Neural cell (in vitro differentiated cells): ENCODE results near the gene CCR3. TPM values are rescaled to one million over a fixed set of nuclear protein-coding genes. Genes with fewer than 3 reads are reported as not detected.

Experiments used
- H2AFZ ChIP-seq: fragments of 200-600, 300-800 bp; sonication (generic), shearing (Covaris generic); 2 replicates; pipeline ENCODE4 v1.6.0; 2014; ENCODE audit warnings: low read depth, mild to moderate bottlenecking, antibody characterized with exemption, low read length, moderate library complexity
- H3F3A ChIP-seq: fragments of 200-600 bp; shearing (Covaris generic); 2 replicates; pipeline ENCODE4 v1.6.1; 2016; ENCODE audit warnings: mild to moderate bottlenecking, moderate library complexity, mixed read lengths, antibody characterized with exemption, low read length; ENCODE audit not compliant: insufficient read depth, poor library complexity, severe bottlenecking
- H3K27ac ChIP-seq: fragments of 200-600, 300-800 bp; sonication (generic), shearing (Covaris generic); 2 replicates; pipeline ENCODE4 v1.5.1; 2014; ENCODE audit warnings: mild to moderate bottlenecking, low read length, moderate library complexity
- H3K27me3 ChIP-seq: fragments of 300-800, 200-600 bp; sonication (generic), shearing (Covaris generic); 2 replicates; pipeline ENCODE4 v1.6.0; 2014; ENCODE audit warnings: mild to moderate bottlenecking, low read depth, low read length, moderate library complexity; ENCODE audit not compliant: insufficient read depth
- H3K36me3 ChIP-seq: fragments of 300-800, 200-600 bp; sonication (generic), shearing (Covaris generic); 2 replicates; pipeline ENCODE4 v1.5.1; 2014; ENCODE audit warnings: mild to moderate bottlenecking, antibody characterized with exemption, low read length, moderate library complexity; ENCODE audit not compliant: insufficient read depth
- H3K4me2 ChIP-seq: fragments of 300-800, 200-600 bp; sonication (generic), shearing (Covaris generic); 2 replicates; pipeline ENCODE4 v1.6.0; 2014; ENCODE audit warnings: mild to moderate bottlenecking, low read length
- H3K4me3 ChIP-seq: fragments of 300-800, 200-600 bp; sonication (generic), shearing (Covaris generic); 2 replicates; pipeline ENCODE4 v1.5.1; 2014; ENCODE audit warnings: mild to moderate bottlenecking, low read length, moderate library complexity
- H3K79me2 ChIP-seq: fragments of 200-600 bp; shearing (Covaris generic); replicated peaks from 2 replicates; pipeline ENCODE4 v1.6.0; 2014; ENCODE audit warnings: mild to moderate bottlenecking, low read length, moderate library complexity; ENCODE audit not compliant: insufficient read depth
- H3K9ac ChIP-seq: fragments of 300-800, 200-600 bp; sonication (generic), shearing (Covaris generic); 2 replicates; pipeline ENCODE4 v1.6.1; 2016; ENCODE audit warnings: mild to moderate bottlenecking, low read length, mixed read lengths
- H3K9me2 ChIP-seq: fragments of 200-600 bp; shearing (Covaris generic); 2 replicates; pipeline ENCODE4 v1.6.1; 2016; ENCODE audit warnings: mild to moderate bottlenecking, low read length, mixed read lengths; ENCODE audit not compliant: insufficient read depth
- H3K9me3 ChIP-seq: fragments of 200-600, 300-800 bp; sonication (generic), shearing (Covaris generic); 2 replicates; pipeline ENCODE4 v1.6.1; 2016; ENCODE audit warnings: mild to moderate bottlenecking, mixed run types, low read length, moderate library complexity, mixed read lengths
- H4K20me1 ChIP-seq: fragments of 200-600 bp; shearing (Covaris generic); 2 replicates; pipeline ENCODE4 v1.6.1; 2016; ENCODE audit warnings: mild to moderate bottlenecking, mixed run types; ENCODE audit not compliant: insufficient read depth
- EP300 ChIP-seq: fragments of 450-650 bp; conservative IDR thresholded peaks from 2 replicates; pipeline ENCODE4 v1.6.1; 2014; ENCODE audit warnings: antibody characterized with exemption, mild to moderate bottlenecking, moderate library complexity; ENCODE audit not compliant: poor library complexity, severe bottlenecking
- EZH2 ChIP-seq: fragments of 200-600, 300-800 bp; shearing (Covaris generic), sonication (generic); IDR thresholded peaks from 2 replicates; pipeline ENCODE4 v1.6.1; 2014; ENCODE audit warnings: antibody characterized with exemption, low read length, borderline replicate concordance, mild to moderate bottlenecking; ENCODE audit not compliant: insufficient read depth, poor library complexity, severe bottlenecking
- MXI1 ChIP-seq: fragments of 450-650 bp; conservative IDR thresholded peaks from 2 replicates; pipeline ENCODE4 v1.6.1; 2014; ENCODE audit warnings: antibody characterized with exemption, mild to moderate bottlenecking; ENCODE audit not compliant: poor library complexity, severe bottlenecking
- POLR2AphosphoS5 ChIP-seq: IDR thresholded peaks from 2 replicates; pipeline ENCODE4 v1.6.1; 2012
- RAD21 ChIP-seq: fragments of 450-650 bp; conservative IDR thresholded peaks from 2 replicates; pipeline ENCODE4 v1.6.1; 2014; ENCODE audit warnings: antibody characterized with exemption, mild to moderate bottlenecking, moderate library complexity
- SMC3 ChIP-seq: fragments of 450-650 bp; conservative IDR thresholded peaks from 2 replicates; pipeline ENCODE4 v1.6.1; 2014; ENCODE audit warnings: antibody characterized with exemption, mild to moderate bottlenecking, moderate library complexity; ENCODE audit not compliant: poor library complexity
- TAF1 ChIP-seq: IDR thresholded peaks from 2 replicates; pipeline ENCODE4 v1.6.1; 2012; ENCODE audit warnings: low read depth
- polyA plus RNA-seq: library from polyadenylated mRNA; depleted of rRNA; stranded (reverse); fragments of >200 nt; gene quantifications from 2 replicates; pipeline ENCODE4 v1.2.3, GENCODE V29; 2014
- TF ChIP-seq, protein P1 (sequence below): IDR thresholded peaks from 2 replicates; pipeline ENCODE4 v1.6.1; 2012; ENCODE audit warnings: borderline replicate concordance
- TF ChIP-seq, protein P2 (sequence below): fragments of 450-650 bp; IDR thresholded peaks from 2 replicates; pipeline ENCODE4 v1.5.1; 2014; ENCODE audit warnings: antibody characterized with exemption, mild to moderate bottlenecking, moderate library complexity; ENCODE audit not compliant: poor library complexity, severe bottlenecking

CCR3 gene
- polyA plus RNA-seq, 1 donor from 2014 or later, result not detected

DNA sequence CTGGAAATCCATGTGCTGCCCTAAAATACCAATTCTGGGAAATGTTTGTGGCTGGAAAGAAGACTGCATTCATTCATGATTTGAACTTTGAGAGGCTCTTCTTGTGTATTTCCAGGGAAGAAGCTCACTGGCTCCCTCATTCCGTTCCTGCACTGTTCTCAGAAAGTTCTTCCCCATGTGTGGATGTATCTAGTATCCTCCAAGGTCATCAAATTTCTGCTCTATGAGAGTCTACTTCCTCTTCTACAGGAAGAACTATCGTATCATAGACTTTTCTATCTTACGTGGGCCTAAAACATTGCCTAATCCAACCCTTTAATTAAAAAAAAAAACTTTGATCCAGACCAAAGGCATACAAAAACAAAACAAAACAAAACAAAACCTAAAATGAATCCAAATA, 2.9 kb downstream of the CCR3 start:
- TF ChIP-seq, protein P1, sequence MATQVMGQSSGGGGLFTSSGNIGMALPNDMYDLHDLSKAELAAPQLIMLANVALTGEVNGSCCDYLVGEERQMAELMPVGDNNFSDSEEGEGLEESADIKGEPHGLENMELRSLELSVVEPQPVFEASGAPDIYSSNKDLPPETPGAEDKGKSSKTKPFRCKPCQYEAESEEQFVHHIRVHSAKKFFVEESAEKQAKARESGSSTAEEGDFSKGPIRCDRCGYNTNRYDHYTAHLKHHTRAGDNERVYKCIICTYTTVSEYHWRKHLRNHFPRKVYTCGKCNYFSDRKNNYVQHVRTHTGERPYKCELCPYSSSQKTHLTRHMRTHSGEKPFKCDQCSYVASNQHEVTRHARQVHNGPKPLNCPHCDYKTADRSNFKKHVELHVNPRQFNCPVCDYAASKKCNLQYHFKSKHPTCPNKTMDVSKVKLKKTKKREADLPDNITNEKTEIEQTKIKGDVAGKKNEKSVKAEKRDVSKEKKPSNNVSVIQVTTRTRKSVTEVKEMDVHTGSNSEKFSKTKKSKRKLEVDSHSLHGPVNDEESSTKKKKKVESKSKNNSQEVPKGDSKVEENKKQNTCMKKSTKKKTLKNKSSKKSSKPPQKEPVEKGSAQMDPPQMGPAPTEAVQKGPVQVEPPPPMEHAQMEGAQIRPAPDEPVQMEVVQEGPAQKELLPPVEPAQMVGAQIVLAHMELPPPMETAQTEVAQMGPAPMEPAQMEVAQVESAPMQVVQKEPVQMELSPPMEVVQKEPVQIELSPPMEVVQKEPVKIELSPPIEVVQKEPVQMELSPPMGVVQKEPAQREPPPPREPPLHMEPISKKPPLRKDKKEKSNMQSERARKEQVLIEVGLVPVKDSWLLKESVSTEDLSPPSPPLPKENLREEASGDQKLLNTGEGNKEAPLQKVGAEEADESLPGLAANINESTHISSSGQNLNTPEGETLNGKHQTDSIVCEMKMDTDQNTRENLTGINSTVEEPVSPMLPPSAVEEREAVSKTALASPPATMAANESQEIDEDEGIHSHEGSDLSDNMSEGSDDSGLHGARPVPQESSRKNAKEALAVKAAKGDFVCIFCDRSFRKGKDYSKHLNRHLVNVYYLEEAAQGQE, result no peak
- TF ChIP-seq EZH2, result no peak
- TF ChIP-seq TAF1, result no peak
- TF ChIP-seq, protein P2, sequence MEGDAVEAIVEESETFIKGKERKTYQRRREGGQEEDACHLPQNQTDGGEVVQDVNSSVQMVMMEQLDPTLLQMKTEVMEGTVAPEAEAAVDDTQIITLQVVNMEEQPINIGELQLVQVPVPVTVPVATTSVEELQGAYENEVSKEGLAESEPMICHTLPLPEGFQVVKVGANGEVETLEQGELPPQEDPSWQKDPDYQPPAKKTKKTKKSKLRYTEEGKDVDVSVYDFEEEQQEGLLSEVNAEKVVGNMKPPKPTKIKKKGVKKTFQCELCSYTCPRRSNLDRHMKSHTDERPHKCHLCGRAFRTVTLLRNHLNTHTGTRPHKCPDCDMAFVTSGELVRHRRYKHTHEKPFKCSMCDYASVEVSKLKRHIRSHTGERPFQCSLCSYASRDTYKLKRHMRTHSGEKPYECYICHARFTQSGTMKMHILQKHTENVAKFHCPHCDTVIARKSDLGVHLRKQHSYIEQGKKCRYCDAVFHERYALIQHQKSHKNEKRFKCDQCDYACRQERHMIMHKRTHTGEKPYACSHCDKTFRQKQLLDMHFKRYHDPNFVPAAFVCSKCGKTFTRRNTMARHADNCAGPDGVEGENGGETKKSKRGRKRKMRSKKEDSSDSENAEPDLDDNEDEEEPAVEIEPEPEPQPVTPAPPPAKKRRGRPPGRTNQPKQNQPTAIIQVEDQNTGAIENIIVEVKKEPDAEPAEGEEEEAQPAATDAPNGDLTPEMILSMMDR, result no peak
- TF ChIP-seq POLR2AphosphoS5, result no peak
- TF ChIP-seq RAD21, result no peak
- TF ChIP-seq SMC3, result no peak
- no peak for TF ChIP-seq MXI1
- no peak for TF ChIP-seq EP300
- no peak overlapping the region for H3K4me3 ChIP-seq
- H3K79me2 ChIP-seq, result no peaks in the 10 kb centered on the region
- no peaks in the 10 kb centered on the region for H3K9me2 ChIP-seq
- no peak overlapping the region for H3K9ac ChIP-seq
- H2AFZ ChIP-seq, result no peak overlapping the region
- H3F3A ChIP-seq, result no peaks in the 10 kb centered on the region
- H3K9me3 ChIP-seq, result no peaks in the 10 kb centered on the region
- no peaks in the 10 kb centered on the region for H3K27me3 ChIP-seq
- no peak overlapping the region for H3K4me2 ChIP-seq
- H4K20me1 ChIP-seq, result no peaks in the 10 kb centered on the region
- no peak overlapping the region for H3K27ac ChIP-seq
- no peaks in the 10 kb centered on the region for H3K36me3 ChIP-seq

DNA sequence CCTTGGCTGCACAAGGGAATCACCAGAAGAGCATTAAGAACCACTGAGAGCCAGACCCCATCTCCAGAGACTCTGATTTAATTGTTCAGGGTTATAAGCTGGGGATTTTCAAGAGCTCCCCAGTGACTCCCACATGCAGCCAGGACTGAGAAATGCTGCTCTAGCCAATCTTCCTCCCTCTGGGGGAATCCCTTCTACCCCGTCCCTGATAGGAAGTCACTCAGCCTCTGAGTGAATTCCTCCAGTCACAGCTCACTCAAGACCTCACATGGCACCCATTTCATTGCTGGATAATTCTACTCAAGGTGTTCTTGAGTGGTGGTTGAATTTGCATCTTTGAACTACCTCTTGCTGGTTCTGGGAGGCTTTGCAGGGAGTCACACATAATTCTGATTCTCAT, 10.7 kb downstream of the CCR3 start:
- H2AFZ ChIP-seq, result no peak overlapping the region
- no peaks in the 10 kb centered on the region for H3K36me3 ChIP-seq
- no peaks in the 10 kb centered on the region for H3F3A ChIP-seq
- no peaks in the 10 kb centered on the region for H3K9me2 ChIP-seq
- no peak overlapping the region for H3K4me3 ChIP-seq
- H3K27me3 ChIP-seq, result no peaks in the 10 kb centered on the region
- no peaks in the 10 kb centered on the region for H4K20me1 ChIP-seq
- no peak overlapping the region for H3K9ac ChIP-seq
- TF ChIP-seq MXI1 (no peak), RAD21 (no peak), EP300 (no peak), EZH2 (no peak), SMC3 (no peak), POLR2AphosphoS5 (no peak), TAF1 (no peak)
- TF ChIP-seq, protein P2, result no peak
- TF ChIP-seq, protein P1, result no peak
- H3K9me3 ChIP-seq, result no peaks in the 10 kb centered on the region
- no peaks in the 10 kb centered on the region for H3K79me2 ChIP-seq
- H3K4me2 ChIP-seq, result no peak overlapping the region
- H3K27ac ChIP-seq, result no peak overlapping the region
